B cell (primary cell): ENCODE measurements around the gene ATP10A.

Experiments
- CTCF ChIP-seq: fragments of 200-600 bp; IDR thresholded peaks from one replicate; pipeline ENCODE4 v1.8.0; 2022; ENCODE audit warnings: antibody characterized with exemption, mild to moderate bottlenecking
- EZH2 ChIP-seq: IDR thresholded peaks from 2 replicates; pipeline ENCODE4 v1.6.1; 2012; ENCODE audit warnings: borderline replicate concordance, low read depth, mild to moderate bottlenecking, moderate library complexity, low read length; ENCODE audit not compliant: insufficient read depth, poor library complexity, severe bottlenecking

- TF ChIP-seq CTCF (no peak), EZH2 (no peak)
These were observed 183.0 kb downstream of the ATP10A start for GRCh38 chr15:25679964-25680685.
